Measurements from ENCODE around the gene ELL3.

ELL3 gene

GRCh38 chr15:43776101-43776717 is 557 bp downstream of the ELL3 start:
- Histone ChIP-seq H3K4me1 (peaks cover 29 to 43% (median 34%) of the 10 kb centered on the region in 10 experiments), H3K9me3 (replicated peaks in 1 of 11) (no peaks in the 10 kb centered on the region), H3K9ac (peak overlapping the region; percentile 67 to 82 (median 75); a peak in 20 of 22 replicates), H3K4me2 (peak overlapping the region; percentile 94 to 100 (median 99)), H4K20me1 (peaks cover 6 to 55% (median 53%) of the 10 kb centered on the region in 11 experiments; a peak in 19 of 22 replicates), H3K36me3 (peaks cover 25 to 38% (median 32%) of the 10 kb centered on the region in 11 experiments), H3K27me3 (no peaks in the 10 kb centered on the region), H3K4me3 (peak overlapping the region; percentile 62 to 79 (median 67)), H3K27ac (peak overlapping the region in 8 of 11 experiments; percentile 25 to 81 (median 61); a peak in 18 of 22 replicates)
- no peak for TF ChIP-seq Cebpa-rat (IDR thresholded peaks at IDR 0.05)

- Histone ChIP-seq H3K36me3 (peaks cover 33 to 45% (median 39%) of the 10 kb centered on the region in 11 experiments), H3K4me3 (peak overlapping the region in 8 of 10 experiments; percentile 62 to 79 (median 67); a peak in 11 of 20 replicates), H4K20me1 (peaks cover 6 to 62% (median 55%) of the 10 kb centered on the region in 11 experiments; a peak in 19 of 22 replicates), H3K4me1 (peaks cover 29 to 51% (median 35%) of the 10 kb centered on the region in 10 experiments), H3K9ac (peak overlapping the region in 5 of 11 experiments; percentile 75 to 81 (median 80); a peak in 5 of 22 replicates), H3K27me3 (no peaks in the 10 kb centered on the region), H3K9me3 (replicated peaks in 1 of 11) (no peaks in the 10 kb centered on the region), H3K27ac (peak overlapping the region in 4 of 11 experiments; percentile 28 to 44 (median 36); a peak in 6 of 22 replicates), H3K4me2 (peak overlapping the region; percentile 94 to 100 (median 99))
- no peak for TF ChIP-seq Cebpa-rat (IDR thresholded peaks at IDR 0.05)
These were observed 1.3 kb downstream of the ELL3 start for GRCh38 chr15:43775411-43775965.

GRCh38 chr15:43774062-43774461 is 2.7 kb downstream of the ELL3 start:
- TF ChIP-seq Cebpa-rat (IDR thresholded peaks at IDR 0.05): no peak

GRCh38 chr15:43772624-43773023 is 4.1 kb downstream of the ELL3 start:
- TF ChIP-seq Cebpa-rat (IDR thresholded peaks at IDR 0.05): no peak

More at GRCh38 chr15:43774062-43774461, 2.7 kb downstream of the ELL3 start:
- Histone ChIP-seq H4K20me1 (peaks cover 19 to 76% (median 67%) of the 10 kb centered on the region in 11 experiments; a peak in 21 of 22 replicates), H3K4me3 (no peak overlapping the region), H3K27me3 (no peaks in the 10 kb centered on the region), H3K36me3 (peaks cover 47 to 59% (median 53%) of the 10 kb centered on the region in 11 experiments), H3K27ac (no peak overlapping the region), H3K4me1 (peaks cover 29 to 59% (median 35%) of the 10 kb centered on the region in 10 experiments), H3K4me2 (0 out of 22 replicates have a peak overlapping the region, but pooled peaks of 1 of the 11 experiments have one; percentile 99), H3K9ac (no peak overlapping the region), H3K9me3 (replicated peaks in 1 of 11) (no peaks in the 10 kb centered on the region)

GRCh38 chr15:43771816-43772215 is 5.0 kb downstream of the ELL3 start:
- Histone ChIP-seq H3K27ac (peak overlapping the region in 2 of 11 experiments; percentile 13 to 30; a peak in 2 of 22 replicates), H4K20me1 (peaks cover 29 to 99% (median 86%) of the 10 kb centered on the region in 11 experiments; a peak in 21 of 22 replicates), H3K36me3 (peaks cover 69 to 82% (median 76%) of the 10 kb centered on the region in 11 experiments), H3K9me3 (replicated peaks in 1 of 11) (no peaks in the 10 kb centered on the region), H3K9ac (peak overlapping the region in 1 of 11 experiments; percentile 10; a peak in 1 of 22 replicates), H3K27me3 (no peaks in the 10 kb centered on the region), H3K4me3 (no peak overlapping the region), H3K4me2 (peak overlapping the region in 4 of 11 experiments; percentile 42 to 75 (median 64); a peak in 8 of 22 replicates), H3K4me1 (peaks cover 16 to 46% (median 24%) of the 10 kb centered on the region in 10 experiments)
- no peak for TF ChIP-seq Cebpa-rat (IDR thresholded peaks at IDR 0.05)

More at GRCh38 chr15:43772624-43773023, 4.1 kb downstream of the ELL3 start:
- no peak overlapping the region; a peak in 1 of 22 replicates for H3K4me2 ChIP-seq
- H3K27me3 ChIP-seq: no peaks in the 10 kb centered on the region
- peak overlapping the region in 1 of 11 experiments; percentile 30; a peak in 1 of 22 replicates for H3K27ac ChIP-seq
- H3K4me1 ChIP-seq: peaks cover 19 to 49% (median 28%) of the 10 kb centered on the region in 10 experiments
- no peak overlapping the region for H3K9ac ChIP-seq
- H3K9me3 ChIP-seq (replicated peaks in 1 of 11): no peaks in the 10 kb centered on the region
- H3K4me3 ChIP-seq: no peak overlapping the region
- H4K20me1 ChIP-seq: peaks cover 26 to 90% (median 81%) of the 10 kb centered on the region in 11 experiments; a peak in 21 of 22 replicates
- peaks cover 61 to 74% (median 68%) of the 10 kb centered on the region in 11 experiments for H3K36me3 ChIP-seq

GRCh38 chr15:43769584-43770228 is 7.1 kb downstream of the ELL3 start:
- Histone ChIP-seq H3K4me3 (no peak overlapping the region), H3K27ac (no peak overlapping the region), H3K4me2 (peak overlapping the region in 1 of 11 experiments; percentile 75; a peak in 1 of 22 replicates), H3K36me3 (peaks cover 90 to 100% (median 97%) of the 10 kb centered on the region in 11 experiments), H3K27me3 (no peaks in the 10 kb centered on the region), H3K9ac (no peak overlapping the region), H3K9me3 (replicated peaks in 1 of 11) (no peaks in the 10 kb centered on the region), H4K20me1 (peaks cover 33 to 96% (median 77%) of the 10 kb centered on the region in 11 experiments; a peak in 20 of 22 replicates), H3K4me1 (peaks cover 0 to 30% (median 8%) of the 10 kb centered on the region in 10 experiments; a peak in 13 of 20 replicates)
- TF ChIP-seq Cebpa-rat (IDR thresholded peaks at IDR 0.05): no peak

GRCh38 chr15:43763819-43764446 is 12.8 kb downstream of the ELL3 start:
- H3K4me3 ChIP-seq: no peak overlapping the region
- TF ChIP-seq Cebpa-rat (IDR thresholded peaks at IDR 0.05): no peak
- peaks cover 48 to 100% (median 86%) of the 10 kb centered on the region in 11 experiments; a peak in 20 of 22 replicates for H4K20me1 ChIP-seq
- H3K9me3 ChIP-seq (replicated peaks in 1 of 11): no peaks in the 10 kb centered on the region
- no peaks in the 10 kb centered on the region for H3K27me3 ChIP-seq
- H3K9ac ChIP-seq: no peak overlapping the region
- no peaks in the 10 kb centered on the region for H3K4me1 ChIP-seq
- H3K27ac ChIP-seq: no peak overlapping the region
- no peak overlapping the region for H3K4me2 ChIP-seq
- peaks cover 99 to 100% (median 100%) of the 10 kb centered on the region in 11 experiments for H3K36me3 ChIP-seq

- no peak overlapping the region for H3K9ac ChIP-seq
- peaks cover 99 to 100% (median 100%) of the 10 kb centered on the region in 11 experiments for H3K36me3 ChIP-seq
- no peaks in the 10 kb centered on the region for H3K9me3 ChIP-seq (replicated peaks in 1 of 11)
- H3K27me3 ChIP-seq: no peaks in the 10 kb centered on the region
- H3K4me3 ChIP-seq: no peak overlapping the region
- H3K4me2 ChIP-seq: no peak overlapping the region
- no peak overlapping the region for H3K27ac ChIP-seq
- TF ChIP-seq Cebpa-rat (IDR thresholded peaks at IDR 0.05): no peak
- H4K20me1 ChIP-seq: peaks cover 47 to 100% (median 89%) of the 10 kb centered on the region in 11 experiments; a peak in 21 of 22 replicates
- H3K4me1 ChIP-seq: no peaks in the 10 kb centered on the region
These were observed 13.9 kb downstream of the ELL3 start for GRCh38 chr15:43762824-43763223.

Measured in BLaER1 treated with 17β-estradiol and CSF1 and Interleukin-3, amounts not matched to agents 10 nM and 100 nM (cell line).